ENCODE data around the gene WRAP73.
A peak's percentile ranks its signal among the peaks of the same experiment; 100 is the strongest.

WRAP73 gene, protein sequence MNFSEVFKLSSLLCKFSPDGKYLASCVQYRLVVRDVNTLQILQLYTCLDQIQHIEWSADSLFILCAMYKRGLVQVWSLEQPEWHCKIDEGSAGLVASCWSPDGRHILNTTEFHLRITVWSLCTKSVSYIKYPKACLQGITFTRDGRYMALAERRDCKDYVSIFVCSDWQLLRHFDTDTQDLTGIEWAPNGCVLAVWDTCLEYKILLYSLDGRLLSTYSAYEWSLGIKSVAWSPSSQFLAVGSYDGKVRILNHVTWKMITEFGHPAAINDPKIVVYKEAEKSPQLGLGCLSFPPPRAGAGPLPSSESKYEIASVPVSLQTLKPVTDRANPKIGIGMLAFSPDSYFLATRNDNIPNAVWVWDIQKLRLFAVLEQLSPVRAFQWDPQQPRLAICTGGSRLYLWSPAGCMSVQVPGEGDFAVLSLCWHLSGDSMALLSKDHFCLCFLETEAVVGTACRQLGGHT

DNA sequence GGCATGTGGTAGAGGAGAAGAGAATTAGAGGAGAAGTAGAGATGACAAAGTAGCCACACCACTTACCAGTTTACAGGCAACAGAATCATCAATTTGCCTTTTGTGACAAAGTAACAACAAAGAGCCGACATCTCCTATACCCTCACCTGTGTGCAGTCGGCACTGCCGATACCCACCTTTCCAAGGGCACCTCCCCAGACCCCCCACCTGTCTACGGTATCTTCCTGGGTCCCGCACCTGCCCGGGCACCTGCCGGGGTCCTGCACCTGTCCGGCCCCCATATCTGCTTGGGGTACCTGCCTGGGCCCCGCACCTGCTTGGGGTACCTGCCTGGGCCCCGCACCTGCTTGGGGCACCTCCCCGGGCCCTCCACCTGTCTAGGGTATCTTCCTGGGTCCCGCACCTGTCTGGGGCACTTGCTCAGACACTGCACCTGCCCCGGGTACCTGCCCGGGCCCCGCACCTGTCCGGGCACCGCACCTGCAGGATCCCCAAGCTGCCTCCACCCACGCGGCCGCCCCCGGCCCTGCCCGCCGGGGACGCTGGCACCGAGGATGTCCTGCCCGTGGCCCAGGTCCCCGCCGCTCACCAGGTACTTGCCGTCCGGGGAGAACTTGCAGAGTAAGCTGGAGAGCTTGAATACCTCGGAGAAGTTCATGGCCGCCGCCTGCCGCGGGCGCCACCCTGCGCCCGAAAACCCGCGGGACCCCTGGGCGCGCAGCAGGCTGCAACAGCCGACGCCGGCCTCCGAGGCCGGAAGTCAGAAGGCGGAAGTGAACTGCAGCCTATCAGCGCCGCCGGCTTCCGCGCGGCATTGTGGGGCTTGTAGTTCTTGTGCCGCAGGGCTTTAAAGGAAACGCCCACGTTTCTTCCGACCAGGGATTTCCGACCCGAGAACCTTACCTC is at the start of gene WRAP73:
Gene WRAP73, minus strand, starts transcription at position 762 of the 906 bp plus-strand sequence. Its CDS starts 104 bp downstream, at position 658.
- peak; percentile 91 for DNase-seq (ENCODE audit: low spot score)

DNA sequence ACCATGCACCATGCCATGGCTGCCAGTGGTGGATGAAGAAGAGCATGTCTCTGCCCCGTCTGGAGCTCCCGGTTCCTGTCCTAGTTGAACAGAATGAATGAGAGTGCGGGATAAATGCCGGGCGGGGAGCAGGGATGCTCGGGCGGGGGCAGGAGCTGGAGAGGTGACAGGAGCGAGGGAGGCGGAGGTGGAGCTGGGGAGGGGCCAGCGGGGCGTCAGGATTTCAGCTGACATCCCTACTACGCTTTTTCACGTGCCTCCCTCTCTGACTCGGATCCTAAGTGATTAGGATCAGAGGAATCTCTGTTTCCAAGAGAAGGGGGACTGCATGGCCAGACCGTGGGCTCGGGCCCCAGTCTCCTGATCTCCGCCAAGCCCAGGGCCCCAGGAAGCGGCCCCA is 49.7 kb upstream of the WRAP73 start:
- no peak for DNase-seq (ENCODE audit: low spot score)

DNA sequence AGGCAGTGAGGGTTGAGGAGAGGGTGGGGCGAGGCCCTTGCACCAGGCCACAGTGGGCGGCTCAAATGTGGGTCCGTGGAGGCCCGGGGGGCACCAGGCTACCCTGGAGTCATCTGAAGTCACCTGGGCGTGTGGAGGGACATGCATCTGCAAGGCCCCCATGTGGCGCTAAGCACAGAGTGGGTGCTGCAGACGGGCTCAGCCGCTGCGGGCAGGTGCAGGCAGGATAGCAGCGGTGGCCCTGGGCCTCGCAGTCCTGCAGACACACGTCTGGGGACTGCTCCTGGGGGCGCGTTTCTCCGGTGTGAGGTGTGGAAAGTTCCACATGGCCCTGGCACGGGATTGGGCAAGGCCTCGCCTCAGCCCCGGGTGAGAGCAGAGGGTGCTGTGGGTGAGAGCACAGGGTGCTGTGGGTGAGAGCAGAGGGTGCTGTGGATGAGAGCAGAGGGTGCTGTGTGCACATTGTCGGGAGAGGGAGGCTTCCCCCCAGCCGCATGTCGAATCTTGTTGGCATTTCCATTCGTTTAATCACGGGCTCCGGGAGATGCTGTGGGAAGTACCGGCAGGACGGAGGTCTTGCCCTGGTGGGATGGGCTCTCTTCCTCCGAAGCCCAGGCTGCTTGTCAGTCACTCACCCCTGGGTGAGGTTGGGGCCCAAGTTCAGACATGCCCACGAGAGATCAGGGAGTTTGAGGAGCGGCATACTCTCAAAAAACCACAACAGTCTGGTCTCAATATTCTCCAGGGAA is 48.9 kb upstream of the WRAP73 start:
- no peak for DNase-seq (ENCODE audit: low spot score)

DNA sequence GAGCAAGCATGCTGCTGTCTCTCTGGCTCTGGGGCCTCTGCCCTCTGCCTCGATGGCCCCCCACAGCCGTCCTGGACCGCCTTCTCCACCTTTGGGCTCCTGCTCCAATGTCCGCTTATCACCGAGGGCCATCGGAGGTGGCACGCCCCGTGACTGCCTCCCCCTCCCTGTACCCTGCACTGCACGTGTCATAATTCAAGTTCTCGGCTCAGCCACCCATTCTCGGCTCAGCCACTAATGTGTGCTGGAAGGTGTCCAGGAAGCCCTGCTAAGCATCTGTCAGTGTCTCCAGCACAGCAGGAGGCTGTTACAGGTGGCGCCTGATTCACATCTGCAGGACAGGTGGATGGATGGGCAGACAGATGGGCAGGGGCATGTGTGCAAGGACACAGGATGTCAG is 47.9 kb upstream of the WRAP73 start:
- DNase-seq (ENCODE audit: low spot score): no peak

DNA sequence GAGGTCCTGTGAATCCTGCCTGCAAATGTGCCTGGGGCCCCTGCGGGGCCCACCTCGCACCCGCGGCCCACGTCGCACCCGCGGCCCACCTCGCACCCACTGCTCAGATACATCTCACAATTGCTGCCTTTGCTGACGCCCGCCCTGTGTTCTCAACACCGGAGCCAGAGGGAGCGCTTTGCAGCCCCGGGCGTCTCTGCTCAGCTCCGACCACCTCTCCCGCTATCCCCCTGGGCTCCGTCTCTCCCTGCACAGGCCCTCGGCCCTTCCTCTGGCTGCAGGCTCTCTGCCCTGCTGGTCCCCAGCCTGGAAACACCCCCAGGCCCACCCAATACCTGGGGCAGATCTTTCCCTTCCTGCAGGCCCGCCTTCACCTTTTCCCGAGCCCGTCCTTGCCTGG is 47.2 kb upstream of the WRAP73 start:
- DNase-seq (ENCODE audit: low spot score): no peak

DNA sequence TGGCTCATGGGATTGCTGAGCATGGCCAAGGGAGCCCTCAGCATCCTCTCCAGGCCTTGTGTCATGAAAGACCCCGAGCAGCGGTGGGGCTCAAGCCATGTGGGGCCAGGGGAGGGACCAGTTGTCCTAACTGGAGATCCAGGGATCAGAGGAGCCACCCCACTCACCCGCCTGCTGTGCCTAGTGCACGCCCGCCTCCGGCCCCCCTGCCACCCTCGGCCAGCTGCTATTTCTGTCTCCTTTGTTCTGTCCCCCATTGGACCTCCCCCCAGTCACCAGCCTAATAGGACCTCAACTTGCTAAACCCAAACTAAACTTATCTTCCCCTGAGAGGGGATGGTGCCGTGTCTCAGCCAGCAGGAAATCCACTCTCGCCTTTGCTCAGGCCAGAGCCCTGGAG is 46.8 kb upstream of the WRAP73 start:
- no peak for DNase-seq (ENCODE audit: low spot score)

DNA sequence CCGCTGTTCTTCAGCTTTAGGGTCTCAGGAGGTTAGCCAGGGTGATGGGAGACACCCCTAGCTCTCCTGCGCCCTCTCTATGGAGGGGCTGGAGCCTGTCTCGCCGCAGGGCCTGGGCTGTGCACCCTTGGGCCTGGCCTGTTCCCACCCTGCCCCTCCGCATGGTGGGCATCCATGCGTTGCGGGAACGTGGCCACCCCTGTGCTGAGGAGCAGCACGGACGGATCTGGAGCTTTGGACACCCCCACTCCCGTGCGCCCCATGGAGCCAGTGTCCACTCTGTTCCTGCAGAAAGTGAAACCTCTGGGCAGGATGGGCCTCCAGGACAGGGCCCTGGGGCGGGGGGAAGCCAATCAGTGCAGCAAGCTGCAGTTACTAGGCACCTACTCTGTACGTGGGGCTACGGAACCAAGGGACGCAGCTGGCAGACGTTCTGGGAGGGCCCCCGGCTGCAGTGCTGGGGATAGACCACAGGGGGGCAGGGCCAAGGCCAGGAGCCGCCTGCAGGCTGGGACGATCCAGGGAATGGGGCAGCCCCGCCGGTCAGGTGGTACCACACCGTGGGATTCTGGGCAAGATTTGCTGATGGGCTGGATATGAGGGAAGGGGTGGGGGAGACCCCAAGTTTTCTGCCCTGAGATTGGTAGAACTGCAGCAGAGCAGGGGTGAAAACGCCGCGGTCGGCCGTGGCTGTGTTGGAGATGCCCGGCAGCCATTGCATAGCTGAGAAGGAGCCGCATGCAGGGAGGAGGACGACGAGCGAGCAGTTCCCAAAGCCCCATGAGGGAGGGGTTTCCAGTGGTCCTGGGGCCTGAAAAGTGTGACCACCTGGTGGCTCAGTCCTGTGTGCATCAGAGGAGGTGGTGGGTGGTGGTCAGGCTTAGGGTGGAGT is 45.7 kb upstream of the WRAP73 start:
- DNase-seq (ENCODE audit: low spot score): no peak

DNA sequence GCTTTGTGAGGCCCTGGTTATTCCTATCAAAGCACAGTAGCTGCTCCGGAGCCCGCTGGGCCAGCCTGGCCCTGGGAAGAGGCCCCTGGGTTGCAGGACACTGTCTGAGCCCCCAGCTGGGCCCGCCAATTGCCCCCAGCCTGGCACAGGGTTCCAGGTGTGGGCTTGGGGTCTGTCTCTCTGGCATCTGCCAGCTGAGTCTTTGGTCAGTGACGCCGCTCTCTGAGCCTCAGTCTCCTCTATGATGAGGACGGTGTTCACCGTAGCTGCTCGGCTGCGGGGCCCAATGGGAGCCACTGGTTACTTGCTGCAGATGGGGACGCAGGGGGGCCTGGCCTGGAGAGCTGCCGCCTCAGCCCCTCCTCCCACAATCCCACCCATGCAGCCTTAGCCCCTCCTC is 43.4 kb upstream of the WRAP73 start:
- DNase-seq (ENCODE audit: low spot score): no peak

DNA sequence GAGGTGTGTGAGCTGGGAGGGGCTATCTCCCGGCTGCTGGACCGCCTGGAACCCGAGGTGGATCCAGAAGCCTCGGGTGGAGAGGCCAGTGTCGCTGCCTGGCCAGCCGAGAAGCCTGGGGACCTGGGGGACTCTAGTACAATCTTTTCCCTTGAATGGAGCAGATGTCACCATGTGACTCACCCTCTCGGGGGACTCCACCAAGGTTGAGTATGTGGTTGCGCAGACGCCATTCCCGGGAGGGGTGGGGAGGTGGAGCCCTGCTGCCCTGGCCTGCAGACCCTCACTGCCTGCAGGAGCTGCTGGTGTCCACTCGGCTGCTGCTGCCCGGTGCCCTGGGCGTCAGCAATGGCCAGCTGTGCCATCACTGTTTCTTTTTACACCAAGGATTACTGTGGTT is 42.7 kb upstream of the WRAP73 start:
- no peak for DNase-seq (ENCODE audit: low spot score)

DNA sequence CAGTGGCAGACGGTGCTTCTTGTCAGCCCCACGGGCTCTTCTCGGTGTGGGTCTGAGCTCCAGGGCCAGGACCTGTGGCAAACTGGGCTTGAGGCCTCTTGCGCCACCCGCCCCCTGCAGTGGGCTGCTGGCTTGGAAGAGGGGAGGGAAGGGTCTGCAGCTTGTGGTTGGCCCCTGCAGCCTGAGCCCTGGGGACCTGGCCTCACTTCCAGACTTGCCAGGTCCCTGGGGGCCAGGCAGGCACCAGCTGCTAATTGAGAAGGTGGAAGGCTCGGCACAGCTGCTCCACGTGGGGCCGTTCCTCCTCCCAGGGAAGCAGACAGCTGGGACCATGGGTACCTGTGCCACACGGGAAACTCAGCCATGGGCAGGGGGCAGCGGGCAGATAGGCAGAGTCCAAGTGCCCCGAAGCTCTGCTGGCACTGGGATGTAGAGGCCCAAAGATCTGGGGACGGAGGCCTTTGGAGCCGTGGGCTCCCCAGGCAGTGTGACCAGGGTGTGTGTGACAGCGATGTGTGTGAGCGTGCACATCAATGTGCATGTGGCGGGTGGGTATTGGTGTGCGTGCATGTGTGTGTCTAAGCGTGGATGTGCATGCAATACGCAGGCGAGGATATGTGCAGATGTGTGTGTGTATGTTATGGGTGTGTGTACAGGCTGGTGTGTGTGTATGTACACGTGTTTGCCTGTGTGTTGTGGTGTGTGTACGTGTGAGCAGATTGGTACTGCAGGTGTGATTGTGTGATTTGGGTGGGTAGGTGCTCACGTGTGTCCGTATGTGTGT is 41.7 kb upstream of the WRAP73 start:
- no peak for DNase-seq (ENCODE audit: low spot score)

DNA sequence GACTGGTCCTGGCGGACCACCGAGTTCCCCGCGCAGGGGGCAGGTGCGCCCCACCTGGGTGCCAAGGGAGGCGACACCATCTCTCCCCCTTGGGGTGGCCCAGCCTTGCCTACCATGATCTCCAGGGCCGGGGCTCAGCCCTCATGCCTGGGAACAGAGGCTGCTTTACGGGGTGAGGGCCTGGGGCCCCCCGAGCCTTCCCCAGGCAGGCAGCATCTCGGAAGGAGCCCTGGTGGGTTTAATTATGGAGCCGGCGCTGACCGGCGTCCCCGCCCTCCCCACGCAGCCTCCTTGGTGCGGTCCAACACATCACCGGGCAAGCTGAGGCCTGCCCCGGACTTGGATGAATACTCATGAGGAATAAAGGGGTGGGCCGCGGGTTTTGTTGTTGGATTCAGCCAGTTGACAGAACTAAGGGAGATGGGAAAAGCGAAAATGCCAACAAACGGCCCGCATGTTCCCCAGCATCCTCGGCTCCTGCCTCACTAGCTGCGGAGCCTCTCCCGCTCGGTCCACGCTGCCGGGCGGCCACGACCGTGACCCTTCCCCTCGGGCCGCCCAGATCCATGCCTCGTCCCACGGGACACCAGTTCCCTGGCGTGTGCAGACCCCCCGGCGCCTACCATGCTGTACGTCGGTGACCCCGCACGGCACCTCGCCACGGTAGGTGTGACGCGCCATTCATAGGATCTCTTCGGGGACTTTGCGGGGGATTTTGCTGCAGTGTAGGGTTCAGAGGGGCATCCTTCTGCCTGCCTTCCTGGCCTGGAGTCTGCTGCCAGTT is 40.6 kb upstream of the WRAP73 start:
- no peak for DNase-seq (ENCODE audit: low spot score)

DNA sequence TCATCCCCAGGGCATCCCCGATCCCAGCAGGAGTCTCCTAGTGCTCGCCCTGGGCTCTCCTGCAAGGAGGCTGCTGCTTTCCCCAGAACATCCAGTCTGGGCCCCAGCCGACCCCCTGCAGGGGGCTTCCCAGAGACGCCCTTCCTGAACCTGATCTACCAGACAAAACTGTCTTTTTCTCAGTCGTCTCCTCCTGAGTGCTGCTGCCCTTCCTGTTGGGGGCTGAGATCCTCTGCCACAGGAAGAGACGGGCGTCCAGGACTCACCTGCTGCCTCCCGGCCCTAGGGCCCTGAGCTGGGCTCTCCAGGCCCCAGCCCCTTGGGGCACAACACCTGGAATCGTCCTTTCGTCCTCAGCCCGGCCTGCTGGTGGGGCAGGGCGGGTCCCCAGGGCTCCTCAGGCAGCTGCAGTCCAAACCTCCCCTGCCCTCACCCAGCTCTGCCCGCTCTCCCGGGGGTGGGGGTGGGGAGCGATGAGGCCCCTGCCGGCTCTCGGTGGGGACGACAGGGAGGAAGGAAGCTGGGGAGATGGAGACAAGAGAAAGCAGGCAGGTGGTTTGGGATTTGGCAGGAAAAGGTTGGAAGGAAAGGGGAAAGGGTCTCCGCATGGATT is 39.3 kb upstream of the WRAP73 start:
- DNase-seq (ENCODE audit: low spot score): no peak

DNA sequence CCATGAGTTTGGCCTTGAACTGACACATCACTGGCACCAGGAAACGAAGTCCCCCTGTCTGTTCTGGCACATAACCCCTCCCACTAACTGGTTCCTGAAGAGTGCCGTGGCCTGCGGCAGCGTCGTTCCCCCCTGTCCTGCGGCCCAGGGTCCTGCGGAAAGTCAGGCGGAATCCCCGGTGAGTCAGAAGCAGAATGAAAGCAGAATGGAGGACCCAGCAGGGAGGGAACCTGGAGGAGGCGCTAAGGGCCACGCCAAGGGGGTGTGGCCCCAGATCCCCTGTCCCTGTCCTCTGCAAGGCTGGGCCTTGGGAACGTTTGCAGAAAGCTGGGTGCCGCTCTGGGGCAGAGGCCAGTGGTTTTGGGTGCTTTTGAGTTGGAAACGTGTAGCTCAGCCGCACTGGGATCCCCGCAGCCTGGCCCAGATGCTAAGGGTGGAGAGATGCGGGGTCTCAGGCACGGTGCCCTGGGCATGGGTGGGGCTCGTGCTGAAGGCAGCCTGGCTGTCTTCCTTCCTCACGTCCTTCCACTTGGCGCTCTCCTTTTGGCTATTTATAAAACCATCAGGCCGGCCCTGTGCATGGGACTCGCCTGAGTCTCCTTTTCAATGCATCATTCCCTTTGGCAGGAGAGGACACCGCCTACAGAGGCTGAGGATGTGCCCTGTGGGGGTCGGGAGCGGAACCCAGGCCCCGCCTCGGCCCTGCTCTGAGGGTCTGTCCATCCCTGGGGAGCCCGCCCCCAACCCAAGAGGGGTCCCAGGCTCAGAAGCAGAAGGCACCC is 38.6 kb upstream of the WRAP73 start:
- no peak for DNase-seq (ENCODE audit: low spot score)

DNA sequence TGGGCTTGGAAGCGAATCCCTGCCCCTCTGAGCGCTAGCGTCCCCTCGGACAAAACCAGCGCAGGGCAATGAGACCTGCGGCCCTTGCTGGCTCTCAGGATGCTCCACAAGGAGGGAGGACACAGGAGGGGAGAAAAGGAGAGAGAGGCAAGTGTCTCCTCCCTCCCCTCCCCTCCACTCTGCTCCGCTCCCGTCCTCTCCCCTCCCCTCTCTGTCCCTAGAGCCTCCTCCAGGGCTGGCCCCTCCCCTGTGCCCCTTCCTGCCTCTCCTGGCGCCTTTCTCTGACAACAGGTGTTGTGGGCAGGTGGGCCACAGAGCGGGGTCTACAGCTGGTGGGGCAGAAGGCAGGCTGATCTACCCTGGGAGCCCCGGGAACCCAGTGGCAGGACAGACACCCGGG is 37.6 kb upstream of the WRAP73 start:
- DNase-seq (ENCODE audit: low spot score): no peak

DNA sequence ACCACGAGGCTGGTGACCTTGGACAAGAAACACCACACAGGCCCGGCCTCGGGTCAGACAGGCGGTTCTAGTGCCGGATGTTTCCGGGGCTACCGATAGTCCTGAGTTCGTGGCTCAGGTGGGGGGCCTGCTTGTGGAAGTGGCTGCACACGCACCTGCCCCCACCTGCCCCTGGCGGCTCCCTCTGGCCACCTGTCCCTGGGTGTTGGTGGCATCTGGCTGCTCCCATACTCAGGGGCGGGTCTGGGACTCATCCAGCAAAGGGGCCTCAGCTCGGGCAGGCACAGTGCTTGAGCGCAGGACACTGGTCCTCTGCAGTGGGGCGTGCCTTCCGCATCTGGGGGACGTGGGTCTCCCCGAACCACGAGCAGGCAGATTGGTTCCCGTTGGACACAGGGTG is 36.0 kb upstream of the WRAP73 start:
- no peak for DNase-seq (ENCODE audit: low spot score)

DNA sequence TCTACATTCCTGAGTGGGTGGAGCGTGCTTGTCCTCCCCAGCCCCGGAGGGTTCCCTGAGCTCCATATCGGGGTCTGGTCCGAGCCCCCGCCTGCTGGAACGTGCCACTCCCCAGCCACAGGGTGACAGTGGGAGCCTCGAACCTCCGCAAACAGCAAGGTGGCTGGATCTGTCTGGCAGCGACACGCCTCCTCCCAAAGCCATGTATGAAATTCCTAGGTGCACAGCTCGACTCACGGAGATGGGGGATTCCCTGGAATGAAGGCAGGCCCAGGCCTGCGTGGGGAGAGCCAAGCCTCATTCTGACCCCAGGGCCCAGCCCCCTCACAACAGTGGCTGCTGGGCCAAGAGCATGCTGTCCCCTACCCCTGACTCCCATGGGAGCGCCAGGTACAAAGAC is 35.3 kb upstream of the WRAP73 start:
- DNase-seq (ENCODE audit: low spot score): no peak

DNA sequence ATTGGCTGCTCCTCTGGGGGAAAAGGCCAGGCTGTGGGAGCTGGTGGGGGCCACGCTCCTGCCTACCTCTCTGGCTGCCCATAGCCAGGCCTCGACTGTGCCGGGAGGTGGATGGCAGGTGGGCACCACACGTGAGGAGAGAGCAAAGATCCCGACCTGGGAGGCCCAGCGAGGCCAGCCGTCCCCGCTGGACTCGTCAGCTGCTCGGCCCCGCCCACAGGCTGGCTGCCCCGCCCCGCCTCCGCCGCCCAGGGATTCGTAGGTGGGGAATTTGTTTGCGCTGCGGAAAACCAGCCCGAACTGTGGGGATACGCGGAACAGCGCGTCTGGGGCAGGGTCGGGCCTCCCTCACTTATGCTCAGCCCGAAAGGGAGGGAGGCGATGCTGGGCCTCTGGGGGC is 34.1 kb upstream of the WRAP73 start:
- no peak for DNase-seq (ENCODE audit: low spot score)

DNA sequence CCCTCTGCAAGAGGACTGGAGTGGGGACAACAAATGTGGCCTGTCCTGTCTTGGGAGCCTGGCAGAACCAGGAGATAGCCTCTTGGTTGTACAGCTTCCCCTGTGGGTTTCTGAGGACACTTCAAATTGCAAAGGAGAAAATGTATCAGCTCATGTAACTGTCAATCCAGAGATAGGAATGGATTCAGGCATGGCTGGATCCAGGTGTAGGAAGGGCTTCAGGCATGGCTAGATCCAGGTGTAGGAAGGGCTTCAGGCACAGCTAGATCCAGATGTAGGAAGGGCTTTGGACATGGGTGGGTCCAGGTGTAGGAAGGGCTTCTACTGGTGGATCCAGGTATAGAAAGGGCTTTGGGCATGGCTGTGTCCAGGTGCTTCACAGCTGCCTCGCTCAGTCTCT is 33.3 kb upstream of the WRAP73 start:
- DNase-seq (ENCODE audit: low spot score): no peak
